Stimulated activated naive CD8-positive, alpha-beta T cell treated with anti-CD3 and anti-CD28 coated beads, Interleukin-15, Interleukin-2, amounts not matched to agents 100 ng/mL and 50 ng/mL, for 24 hours (primary cell): ENCODE results near the gene IL10RA.

Source experiments
- H3K27ac Mint-ChIP-seq: one replicate; pipeline ENCODE4 v1.8.0; 2021; ENCODE audit warnings: mild to moderate bottlenecking, mixed read lengths
- H3K27me3 Mint-ChIP-seq: one replicate; pipeline ENCODE4 v1.8.0; 2021; ENCODE audit warnings: mixed read lengths
- H3K36me3 Mint-ChIP-seq: one replicate; pipeline ENCODE4 v1.8.0; 2021; ENCODE audit warnings: low read depth, mixed read lengths
- H3K4me1 Mint-ChIP-seq: one replicate; pipeline ENCODE4 v1.8.0; 2021; ENCODE audit warnings: low read depth, mixed read lengths
- H3K4me3 Mint-ChIP-seq: one replicate; pipeline ENCODE4 v1.8.0; 2021; ENCODE audit warnings: mild to moderate bottlenecking, mixed read lengths
- H3K9me3 Mint-ChIP-seq: one replicate; pipeline ENCODE4 v1.8.0; 2021; ENCODE audit warnings: mixed read lengths

The IL10RA gene

GRCh38 chr11:118017631-118018315 lies 31.6 kb downstream of the IL10RA start:
- H3K27me3 Mint-ChIP-seq: no peaks in the 10 kb centered on the region
- H3K36me3 Mint-ChIP-seq: peaks cover 15% of the 10 kb centered on the region
- H3K9me3 Mint-ChIP-seq: peaks cover 38% of the 10 kb centered on the region
- H3K27ac Mint-ChIP-seq: no peak overlapping the region
- peaks cover 43% of the 10 kb centered on the region for H3K4me1 Mint-ChIP-seq
- H3K4me3 Mint-ChIP-seq: no peak overlapping the region

GRCh38 chr11:118018401-118018800 lies 32.2 kb downstream of the IL10RA start:
- Mint-ChIP-seq H3K36me3 (peaks cover 15% of the 10 kb centered on the region), H3K27ac (no peak overlapping the region), H3K9me3 (peaks cover 38% of the 10 kb centered on the region), H3K4me3 (no peak overlapping the region), H3K27me3 (no peaks in the 10 kb centered on the region), H3K4me1 (peaks cover 38% of the 10 kb centered on the region)

- Mint-ChIP-seq H3K4me1 (peaks cover 22% of the 10 kb centered on the region), H3K27me3 (no peaks in the 10 kb centered on the region), H3K9me3 (peaks cover 34% of the 10 kb centered on the region), H3K27ac (no peak overlapping the region), H3K4me3 (no peak overlapping the region), H3K36me3 (peaks cover 15% of the 10 kb centered on the region)
Observed at GRCh38 chr11:118021146-118021545, 35.0 kb downstream of the IL10RA start.

- H3K36me3 Mint-ChIP-seq: no peaks in the 10 kb centered on the region
- peaks cover 34% of the 10 kb centered on the region for H3K4me1 Mint-ChIP-seq
- no peaks in the 10 kb centered on the region for H3K9me3 Mint-ChIP-seq
- no peak overlapping the region for H3K27ac Mint-ChIP-seq
- H3K27me3 Mint-ChIP-seq: no peaks in the 10 kb centered on the region
- H3K4me3 Mint-ChIP-seq: no peak overlapping the region
Observed at GRCh38 chr11:118027694-118028093, 41.5 kb downstream of the IL10RA start.

- no peak overlapping the region for H3K4me3 Mint-ChIP-seq
- H3K9me3 Mint-ChIP-seq: no peaks in the 10 kb centered on the region
- no peaks in the 10 kb centered on the region for H3K27me3 Mint-ChIP-seq
- peaks cover 42% of the 10 kb centered on the region for H3K4me1 Mint-ChIP-seq
- no peaks in the 10 kb centered on the region for H3K36me3 Mint-ChIP-seq
- peak overlapping the region; percentile 62 for H3K27ac Mint-ChIP-seq
Observed at GRCh38 chr11:118028626-118029025, 42.4 kb downstream of the IL10RA start.

GRCh38 chr11:118033443-118033842 lies 47.2 kb downstream of the IL10RA start:
- Mint-ChIP-seq H3K4me3 (no peak overlapping the region), H3K27me3 (no peaks in the 10 kb centered on the region), H3K4me1 (peaks cover 24% of the 10 kb centered on the region), H3K36me3 (no peaks in the 10 kb centered on the region), H3K27ac (no peak overlapping the region), H3K9me3 (no peaks in the 10 kb centered on the region)

- Mint-ChIP-seq H3K27me3 (no peaks in the 10 kb centered on the region), H3K9me3 (no peaks in the 10 kb centered on the region), H3K36me3 (no peaks in the 10 kb centered on the region), H3K27ac (peak overlapping the region; percentile 69), H3K4me1 (peaks cover 60% of the 10 kb centered on the region), H3K4me3 (no peak overlapping the region)
Observed at GRCh38 chr11:118042141-118042540, 55.9 kb downstream of the IL10RA start.

- Mint-ChIP-seq H3K4me1 (peaks cover 66% of the 10 kb centered on the region), H3K27me3 (no peaks in the 10 kb centered on the region), H3K9me3 (no peaks in the 10 kb centered on the region), H3K27ac (peak overlapping the region; percentile 69), H3K4me3 (peak overlapping the region; percentile 6), H3K36me3 (no peaks in the 10 kb centered on the region)
Observed at GRCh38 chr11:118042796-118043195, 56.6 kb downstream of the IL10RA start.

GRCh38 chr11:118045191-118045590 lies 59.0 kb downstream of the IL10RA start:
- Mint-ChIP-seq H3K27ac (peak overlapping the region; percentile 84), H3K4me3 (no peak overlapping the region), H3K9me3 (no peaks in the 10 kb centered on the region)

GRCh38 chr11:118046051-118046963 lies 60.1 kb downstream of the IL10RA start:
- H3K9me3 Mint-ChIP-seq: no peaks in the 10 kb centered on the region
- no peaks in the 10 kb centered on the region for H3K27me3 Mint-ChIP-seq
- peak overlapping the region; percentile 84 for H3K27ac Mint-ChIP-seq
- H3K4me3 Mint-ChIP-seq: peak overlapping the region; percentile 66
- no peaks in the 10 kb centered on the region for H3K36me3 Mint-ChIP-seq
- H3K4me1 Mint-ChIP-seq: peaks cover 89% of the 10 kb centered on the region

More at GRCh38 chr11:118045191-118045590, 59.0 kb downstream of the IL10RA start:
- Mint-ChIP-seq H3K27me3 (no peaks in the 10 kb centered on the region), H3K36me3 (no peaks in the 10 kb centered on the region), H3K4me1 (peaks cover 78% of the 10 kb centered on the region)

- H3K4me1 Mint-ChIP-seq: peaks cover 93% of the 10 kb centered on the region
- H3K27me3 Mint-ChIP-seq: no peaks in the 10 kb centered on the region
- H3K36me3 Mint-ChIP-seq: no peaks in the 10 kb centered on the region
- no peaks in the 10 kb centered on the region for H3K9me3 Mint-ChIP-seq
- peak overlapping the region; percentile 66 for H3K4me3 Mint-ChIP-seq
- peak overlapping the region; percentile 84 for H3K27ac Mint-ChIP-seq
Observed at GRCh38 chr11:118046964-118047700, 60.9 kb downstream of the IL10RA start.

GRCh38 chr11:118047749-118048148 lies 61.6 kb downstream of the IL10RA start:
- Mint-ChIP-seq H3K27me3 (no peaks in the 10 kb centered on the region), H3K9me3 (no peaks in the 10 kb centered on the region), H3K36me3 (no peaks in the 10 kb centered on the region), H3K27ac (peak overlapping the region; percentile 84), H3K4me3 (no peak overlapping the region), H3K4me1 (peaks cover 93% of the 10 kb centered on the region)

- Mint-ChIP-seq H3K27ac (peak overlapping the region; percentile 86), H3K4me1 (peaks cover 90% of the 10 kb centered on the region), H3K9me3 (no peaks in the 10 kb centered on the region), H3K27me3 (no peaks in the 10 kb centered on the region), H3K4me3 (no peak overlapping the region), H3K36me3 (no peaks in the 10 kb centered on the region)
Observed at GRCh38 chr11:118048472-118049370, 62.5 kb downstream of the IL10RA start.

GRCh38 chr11:118049771-118050170 lies 63.6 kb downstream of the IL10RA start:
- Mint-ChIP-seq H3K9me3 (no peaks in the 10 kb centered on the region), H3K4me3 (no peak overlapping the region), H3K27ac (peak overlapping the region; percentile 57), H3K4me1 (peaks cover 80% of the 10 kb centered on the region), H3K27me3 (no peaks in the 10 kb centered on the region), H3K36me3 (no peaks in the 10 kb centered on the region)
